RWPE2 (cell line): Measurements from ENCODE around the gene ZBTB3.

Source experiments
- ATAC-seq: fragments of 200-7000 bp; cut with Tn5 transposase; 3 replicates; pipeline ENCODE4 v1.9.1; 2021; ENCODE audit warnings: low read depth
- DNase-seq: peaks from one replicate; pipeline ENCODE4 v3.0.0-alpha.2; 2020; ENCODE audit warnings: low spot score
- H3K27ac ChIP-seq: fragments of 450-650 bp; 2 replicates; pipeline ENCODE4 v1.5.1; 2017; ENCODE audit warnings: mild to moderate bottlenecking; ENCODE audit not compliant: poor library complexity, severe bottlenecking
- H3K27me3 ChIP-seq: fragments of 250-450 bp; sonication (Bioruptor Pico); 2 replicates; pipeline ENCODE4 v1.5.1; 2021; ENCODE audit warnings: mild to moderate bottlenecking, moderate library complexity; ENCODE audit not compliant: insufficient read depth, poor library complexity, severe bottlenecking
- H3K36me3 ChIP-seq: fragments of 250-450 bp; sonication (Bioruptor Pico); 2 replicates; pipeline ENCODE4 v1.5.1; 2020; ENCODE audit warnings: low read depth, mild to moderate bottlenecking, moderate library complexity
- H3K4me1 ChIP-seq: fragments of 250-450 bp; sonication (Bioruptor Pico); 2 replicates; pipeline ENCODE4 v1.5.1; 2021; ENCODE audit warnings: mild to moderate bottlenecking, moderate library complexity; ENCODE audit not compliant: insufficient read depth, poor library complexity, severe bottlenecking
- H3K4me3 ChIP-seq: fragments of 250-450 bp; sonication (Bioruptor Pico); 2 replicates; pipeline ENCODE4 v1.5.1; 2021; ENCODE audit warnings: mild to moderate bottlenecking, moderate library complexity; ENCODE audit not compliant: severe bottlenecking
- H3K9me3 ChIP-seq: fragments of 250-450 bp; sonication (Bioruptor Pico); 2 replicates; pipeline ENCODE4 v1.5.1; 2021; ENCODE audit warnings: mild to moderate bottlenecking, moderate library complexity; ENCODE audit not compliant: severe bottlenecking
- TF ChIP-seq, protein P1 (sequence below): fragments of 450-650 bp; IDR thresholded peaks from one replicate; pipeline ENCODE4 v1.5.1; 2017; ENCODE audit warnings: mild to moderate bottlenecking, moderate library complexity; ENCODE audit not compliant: poor library complexity, severe bottlenecking

The ZBTB3 gene

GRCh38 chr11:62727872-62728170, 26.1 kb downstream of the ZBTB3 start:
- H3K27me3 ChIP-seq: no peaks in the 10 kb centered on the region
- peaks cover 58% of the 10 kb centered on the region for H3K36me3 ChIP-seq
- peaks cover 10% of the 10 kb centered on the region for H3K4me1 ChIP-seq
- peak overlapping the region; percentile 67 for H3K4me3 ChIP-seq
- TF ChIP-seq, protein P1, sequence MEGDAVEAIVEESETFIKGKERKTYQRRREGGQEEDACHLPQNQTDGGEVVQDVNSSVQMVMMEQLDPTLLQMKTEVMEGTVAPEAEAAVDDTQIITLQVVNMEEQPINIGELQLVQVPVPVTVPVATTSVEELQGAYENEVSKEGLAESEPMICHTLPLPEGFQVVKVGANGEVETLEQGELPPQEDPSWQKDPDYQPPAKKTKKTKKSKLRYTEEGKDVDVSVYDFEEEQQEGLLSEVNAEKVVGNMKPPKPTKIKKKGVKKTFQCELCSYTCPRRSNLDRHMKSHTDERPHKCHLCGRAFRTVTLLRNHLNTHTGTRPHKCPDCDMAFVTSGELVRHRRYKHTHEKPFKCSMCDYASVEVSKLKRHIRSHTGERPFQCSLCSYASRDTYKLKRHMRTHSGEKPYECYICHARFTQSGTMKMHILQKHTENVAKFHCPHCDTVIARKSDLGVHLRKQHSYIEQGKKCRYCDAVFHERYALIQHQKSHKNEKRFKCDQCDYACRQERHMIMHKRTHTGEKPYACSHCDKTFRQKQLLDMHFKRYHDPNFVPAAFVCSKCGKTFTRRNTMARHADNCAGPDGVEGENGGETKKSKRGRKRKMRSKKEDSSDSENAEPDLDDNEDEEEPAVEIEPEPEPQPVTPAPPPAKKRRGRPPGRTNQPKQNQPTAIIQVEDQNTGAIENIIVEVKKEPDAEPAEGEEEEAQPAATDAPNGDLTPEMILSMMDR: no peak
- ATAC-seq (peak; percentile 63), DNase-seq (peak; percentile 87)
- peak overlapping the region; percentile 89 for H3K27ac ChIP-seq
- no peaks in the 10 kb centered on the region for H3K9me3 ChIP-seq

GRCh38 chr11:62727165-62727871, 26.6 kb downstream of the ZBTB3 start, which contains the start of gene HNRNPUL2:
Gene HNRNPUL2, minus strand, starts transcription at chr11:62727457. Its CDS starts 301 bp downstream, at chr11:62727156.
- DNase-seq (peak; percentile 98), ATAC-seq (peak; percentile 76)
- TF ChIP-seq, protein P1: no peak
- Histone ChIP-seq H3K27me3 (no peaks in the 10 kb centered on the region), H3K4me3 (peak within 1 kb of the TSS; percentile 67), H3K27ac (peak within 1 kb of the TSS; percentile 89), H3K4me1 (peaks cover 10% of the 10 kb centered on the region), H3K36me3 (peaks cover 58% of the 10 kb centered on the region), H3K9me3 (no peaks in the 10 kb centered on the region)

GRCh38 chr11:62726915-62727164, 27.1 kb downstream of the ZBTB3 start:
- Histone ChIP-seq H3K4me1 (peaks cover 10% of the 10 kb centered on the region), H3K4me3 (peak overlapping the region; percentile 67), H3K27me3 (no peaks in the 10 kb centered on the region), H3K27ac (peak overlapping the region; percentile 89), H3K36me3 (peaks cover 60% of the 10 kb centered on the region), H3K9me3 (no peaks in the 10 kb centered on the region)
- no peak for DNase-seq
- no peak; the same call in 2 of the 3 replicates for ATAC-seq
- TF ChIP-seq, protein P1: no peak

- no peaks in the 10 kb centered on the region for H3K9me3 ChIP-seq
- H3K27ac ChIP-seq: peak overlapping the region; percentile 89
- ATAC-seq: no peak
- H3K36me3 ChIP-seq: peaks cover 65% of the 10 kb centered on the region
- peak overlapping the region; percentile 67 for H3K4me3 ChIP-seq
- TF ChIP-seq, protein P1: no peak
- peaks cover 10% of the 10 kb centered on the region for H3K4me1 ChIP-seq
- H3K27me3 ChIP-seq: no peaks in the 10 kb centered on the region
- DNase-seq: no peak
Observed at GRCh38 chr11:62726156-62726914, 27.6 kb downstream of the ZBTB3 start.

- Histone ChIP-seq H3K27ac (peak overlapping the region; percentile 89), H3K9me3 (no peaks in the 10 kb centered on the region), H3K36me3 (peaks cover 67% of the 10 kb centered on the region), H3K4me1 (peaks cover 10% of the 10 kb centered on the region), H3K4me3 (peak overlapping the region; percentile 67), H3K27me3 (no peaks in the 10 kb centered on the region)
- TF ChIP-seq, protein P1: no peak
- no peak for ATAC-seq
- DNase-seq: no peak
Observed at GRCh38 chr11:62725646-62726045, 28.3 kb downstream of the ZBTB3 start.
